IPS DF 19.7 (cell line): ENCODE results near the gene NHEJ1.
A peak's percentile ranks its signal among the peaks of the same experiment; 100 is the strongest.

ENCODE experiments used
- DNase-seq: peaks from one replicate; pipeline ENCODE4 v3.0.0-alpha.2; 2013; ENCODE audit warnings: low read depth, low spot score

Gene NHEJ1

GRCh38 chr2:219123356-219124135 lies 37.1 kb downstream of the NHEJ1 start:
- DNase-seq: no peak

GRCh38 chr2:219122202-219122980 lies 38.2 kb downstream of the NHEJ1 start:
- no peak for DNase-seq

GRCh38 chr2:219120082-219120481 lies 40.5 kb downstream of the NHEJ1 start:
- DNase-seq: no peak

GRCh38 chr2:219119422-219120043 lies 41.1 kb downstream of the NHEJ1 start:
- no peak for DNase-seq

DNA sequence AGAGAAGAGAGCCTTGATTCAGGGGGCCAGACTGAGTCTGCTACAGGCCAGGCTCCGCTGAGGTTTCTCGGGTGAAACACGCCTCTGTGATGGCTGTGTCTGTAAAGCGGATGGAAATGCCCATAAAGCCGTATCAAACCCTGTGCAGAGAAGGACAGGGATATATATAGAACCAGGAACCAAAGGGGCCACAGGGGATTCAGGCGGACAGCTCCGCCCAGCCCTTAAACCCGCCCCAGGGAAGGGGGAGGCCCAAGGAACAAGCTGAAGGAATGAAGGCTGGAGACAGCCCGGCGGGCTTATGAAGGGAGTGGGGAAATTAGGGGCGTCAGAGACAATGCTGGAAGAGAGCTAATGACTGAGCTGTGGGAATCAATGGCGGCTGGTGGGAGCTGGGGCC lies 42.1 kb downstream of the NHEJ1 start:
- DNase-seq: no peak

DNA sequence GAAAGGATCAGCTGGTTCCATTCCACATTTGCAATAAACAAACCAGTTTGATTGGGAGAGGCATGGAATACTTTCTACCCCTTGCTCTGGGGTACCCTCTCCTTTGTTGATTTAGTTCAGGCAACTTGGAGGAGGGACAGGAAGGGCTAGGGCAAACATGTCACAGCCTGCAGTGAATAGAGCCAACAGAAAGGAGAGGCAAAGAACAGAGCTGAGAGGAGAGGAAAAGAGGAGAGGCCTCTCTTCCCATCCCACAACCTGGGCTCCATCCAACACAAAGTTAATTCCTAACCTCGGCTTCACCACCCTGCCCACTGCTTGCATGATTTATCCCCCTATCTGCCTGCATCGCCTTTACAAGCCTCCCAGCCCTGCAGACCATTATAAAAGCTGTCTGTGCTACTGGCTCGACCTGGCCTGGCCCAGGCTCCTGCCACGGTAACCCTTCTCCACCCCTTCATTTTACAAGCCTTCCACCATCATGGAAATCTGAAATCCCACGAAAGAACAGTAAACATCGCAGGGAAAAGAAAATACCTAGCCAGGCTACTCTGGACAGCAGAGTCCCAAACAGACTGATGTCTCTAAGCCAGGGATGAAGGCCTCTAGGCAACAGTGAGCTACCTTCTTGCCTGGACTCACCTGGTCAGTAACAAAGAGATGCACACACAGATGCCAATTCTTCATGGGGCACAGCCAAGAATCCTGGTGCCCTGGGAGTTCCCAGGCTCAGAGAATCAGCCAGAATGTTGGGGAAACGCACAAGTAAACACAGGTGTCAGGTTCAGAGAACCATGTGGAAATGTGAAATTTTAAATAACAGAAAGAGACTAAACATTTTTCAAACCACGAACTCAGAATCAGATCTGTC lies 43.6 kb downstream of the NHEJ1 start:
- no peak for DNase-seq

DNA sequence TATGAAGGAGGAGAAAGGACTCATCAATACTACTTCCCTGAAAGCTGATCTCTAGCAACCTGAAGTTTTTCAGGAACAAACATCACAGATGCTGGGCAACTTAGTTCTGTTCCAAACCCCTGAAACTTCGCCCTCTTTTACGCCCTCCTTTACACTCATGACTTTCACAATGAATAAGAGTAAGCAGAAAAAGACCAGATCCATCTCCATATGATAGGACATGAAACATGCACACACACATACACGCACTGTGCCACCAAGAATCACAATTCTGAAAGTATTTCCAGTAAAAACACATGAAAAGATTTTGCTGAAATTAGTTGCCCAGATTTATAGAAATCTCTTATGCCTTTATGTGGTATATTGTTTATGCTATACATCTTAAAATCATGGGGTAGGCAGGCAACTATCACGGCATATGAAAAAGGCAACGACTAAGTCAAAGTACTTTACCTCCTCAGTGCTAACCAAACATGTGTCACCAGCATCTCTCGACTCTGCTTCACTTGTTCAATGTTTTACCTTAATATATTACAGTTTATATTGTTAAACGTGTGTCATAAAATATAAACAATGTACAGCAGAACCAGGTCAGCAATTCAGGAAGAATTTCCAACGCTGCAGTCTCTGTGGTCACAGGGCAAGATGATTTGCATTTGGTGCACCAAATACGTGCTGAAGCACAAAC lies 47.8 kb downstream of the NHEJ1 start:
- no peak for DNase-seq

DNA sequence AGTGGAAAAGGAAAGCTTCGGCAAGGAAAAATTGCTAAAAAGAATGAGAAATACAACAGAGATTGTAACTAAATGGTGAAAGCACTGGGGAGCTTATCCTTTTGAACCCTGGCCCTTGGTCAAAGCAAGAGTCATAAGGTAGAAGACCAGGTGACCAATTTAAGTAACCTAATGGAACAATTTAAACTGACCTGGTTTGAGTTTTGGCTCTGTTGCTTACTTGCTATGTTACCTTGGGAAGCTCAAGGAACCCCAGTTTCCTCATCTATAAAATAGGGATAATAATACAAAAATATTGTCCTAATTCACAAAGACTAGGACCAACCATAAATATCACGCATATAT lies 48.6 kb downstream of the NHEJ1 start:
- DNase-seq: no peak

DNA sequence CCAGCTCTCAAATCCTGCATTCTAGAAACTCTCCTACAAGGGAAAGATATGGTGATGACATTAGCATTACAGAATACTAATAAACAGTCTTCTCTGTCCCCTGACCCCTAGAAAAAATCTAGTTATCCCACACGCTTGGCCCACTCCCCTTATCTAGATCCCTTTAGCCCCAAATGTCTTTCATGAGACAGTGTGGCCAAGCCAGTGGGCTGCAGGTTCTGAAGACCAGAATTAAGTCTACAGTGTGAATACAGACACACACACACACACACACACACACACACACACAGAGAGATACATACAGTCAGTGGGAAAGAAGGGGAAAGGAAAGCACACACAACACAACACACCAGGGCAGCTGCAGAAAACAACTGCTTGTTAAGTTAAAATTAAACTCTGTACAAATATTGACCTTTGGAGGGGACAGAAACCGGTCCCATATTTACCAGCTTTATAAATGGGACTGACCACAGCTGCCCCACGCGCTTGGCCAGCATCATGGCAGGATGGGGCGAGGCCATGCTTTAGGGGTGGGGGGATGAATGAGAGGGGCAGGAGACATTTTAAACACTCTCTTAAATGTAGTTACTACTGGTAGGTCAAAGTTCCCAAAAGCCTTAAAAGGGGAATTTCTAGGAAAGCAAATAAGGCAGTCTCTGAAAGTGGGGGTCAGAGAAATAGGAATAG lies 49.1 kb downstream of the NHEJ1 start:
- DNase-seq: no peak

DNA sequence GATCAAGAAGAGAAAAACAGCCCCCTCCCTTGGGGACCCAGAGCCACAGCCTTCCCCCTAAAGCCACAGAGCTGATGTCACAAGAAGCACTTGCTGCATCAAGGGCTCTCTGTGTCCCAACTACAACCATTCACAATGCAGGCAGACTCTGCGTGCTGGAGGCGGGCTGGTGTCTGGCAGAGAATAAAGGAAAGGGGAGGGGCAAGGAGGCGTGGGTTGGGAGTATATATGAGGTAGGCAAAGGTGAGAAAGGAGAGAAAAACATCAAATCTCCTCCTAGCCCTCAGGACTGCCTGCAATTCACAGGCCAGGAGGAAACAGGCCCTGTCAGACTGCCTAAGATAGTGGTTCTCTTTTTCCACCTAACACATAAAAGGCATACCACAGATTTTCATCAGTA lies 51.1 kb downstream of the NHEJ1 start:
- no peak for DNase-seq

DNA sequence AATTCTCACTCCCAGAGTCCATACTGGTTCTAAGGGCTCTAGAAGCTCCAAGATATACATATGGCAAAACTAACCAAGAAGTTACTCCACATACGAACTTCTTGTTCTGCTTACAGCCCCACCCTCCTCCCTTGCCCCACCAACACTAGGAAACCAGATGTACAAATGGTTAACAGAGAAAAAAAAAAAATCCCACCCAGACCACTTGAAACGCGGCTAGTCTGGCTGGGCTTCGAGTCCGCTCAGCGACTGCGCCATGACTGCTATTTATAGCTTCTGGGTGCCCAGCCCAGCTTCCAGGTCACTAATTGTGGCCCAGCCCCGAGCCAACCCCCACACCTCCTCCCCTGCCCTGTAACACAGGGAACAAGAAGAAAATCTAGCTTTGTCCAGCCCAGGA lies 52.9 kb downstream of the NHEJ1 start:
- no peak for DNase-seq

GRCh38 chr2:219106251-219106650 lies 54.4 kb downstream of the NHEJ1 start:
- no peak for DNase-seq

GRCh38 chr2:219104107-219105035 lies 56.2 kb downstream of the NHEJ1 start:
- DNase-seq: peak; percentile 54

DNA sequence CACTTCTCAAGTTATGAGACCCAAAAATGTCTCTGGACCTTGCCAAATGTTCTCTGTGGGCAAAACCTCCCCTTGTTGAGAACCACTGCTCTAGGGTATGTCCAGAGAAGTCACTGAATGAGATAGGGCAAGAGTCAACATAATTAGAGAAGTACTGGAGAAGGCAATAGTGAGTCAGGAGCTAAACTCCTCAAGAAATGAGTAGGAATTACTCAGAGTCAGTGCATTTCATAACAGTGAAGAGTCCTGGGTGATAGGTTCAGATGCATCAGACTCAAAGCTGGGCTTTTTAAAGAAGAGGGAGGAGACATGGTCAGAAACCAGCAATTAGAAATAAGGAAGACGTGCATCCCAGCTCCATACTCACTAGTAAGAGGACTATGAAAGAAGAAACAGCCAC lies 61.3 kb downstream of the NHEJ1 start:
- no peak for DNase-seq

GRCh38 chr2:219095406-219095935 lies 65.1 kb downstream of the NHEJ1 start:
- DNase-seq: no peak

GRCh38 chr2:219094171-219094570 lies 66.4 kb downstream of the NHEJ1 start:
- no peak for DNase-seq

DNA sequence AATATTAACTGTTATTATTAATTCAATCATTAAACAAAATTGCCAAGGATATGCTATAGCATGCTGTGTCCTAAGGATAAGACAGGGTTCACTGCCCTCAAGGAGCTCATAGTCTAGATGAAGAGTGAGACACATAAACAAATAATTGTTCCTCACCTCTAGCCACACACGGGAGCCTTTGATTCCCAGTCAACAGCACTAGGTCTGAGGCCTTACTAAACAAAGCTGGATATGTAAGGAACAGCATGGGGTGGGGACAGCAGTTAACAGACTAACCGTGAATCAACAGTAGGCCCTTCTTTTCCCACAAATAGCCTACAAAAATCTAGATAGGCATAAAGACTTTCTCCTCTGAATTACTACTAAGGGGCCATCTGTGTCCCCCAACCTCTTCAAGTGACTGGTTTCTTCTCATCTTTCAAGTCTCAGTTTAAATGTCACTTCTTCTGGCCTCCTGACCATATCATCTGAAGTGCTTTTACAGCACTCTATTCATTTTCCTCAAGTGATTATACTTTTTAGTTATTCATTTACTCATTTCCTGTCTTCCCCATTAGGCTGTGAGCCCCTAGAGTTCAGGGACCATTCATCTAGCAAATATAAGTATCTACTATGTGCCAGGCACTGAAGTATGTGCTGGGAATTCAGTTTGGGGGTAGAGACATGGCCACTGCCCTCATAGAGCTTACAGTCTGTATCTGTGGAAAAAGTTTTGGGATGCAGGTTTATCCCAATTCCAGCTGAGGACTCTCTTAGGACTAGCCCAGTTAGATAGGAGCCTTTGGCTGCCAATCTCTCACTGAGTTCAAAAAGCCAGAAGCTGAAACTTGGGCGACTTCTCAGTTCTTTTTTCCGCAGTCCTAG lies 69.9 kb downstream of the NHEJ1 start:
- DNase-seq: no peak

DNA sequence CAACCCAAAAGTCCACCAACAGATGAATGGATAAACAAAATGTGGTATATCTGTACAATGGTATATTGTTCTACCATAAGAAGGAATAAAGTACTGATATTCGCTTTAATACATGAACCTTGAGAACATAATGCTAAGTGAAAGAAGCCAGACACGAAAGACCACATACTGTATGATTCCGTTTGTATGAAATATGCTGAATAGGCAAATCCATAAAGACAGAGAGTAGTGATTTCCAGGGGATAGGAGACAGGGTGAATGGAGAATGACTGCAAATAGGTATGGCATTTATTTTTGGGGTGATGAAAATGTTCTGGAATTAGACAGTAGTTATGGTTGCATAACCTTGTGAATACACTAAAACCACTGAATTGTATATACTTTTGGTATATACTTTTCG lies 71.3 kb downstream of the NHEJ1 start:
- DNase-seq: no peak
